ENCODE data around the gene ELOVL2. TPM values are rescaled to one million over a fixed set of nuclear protein-coding genes. Genes with fewer than 3 reads are reported as not detected.

The ELOVL2 gene
- total and polyA plus RNA-seq, 7 donors = 0.34 to 0.93 (median 0.57) TPM

DNA sequence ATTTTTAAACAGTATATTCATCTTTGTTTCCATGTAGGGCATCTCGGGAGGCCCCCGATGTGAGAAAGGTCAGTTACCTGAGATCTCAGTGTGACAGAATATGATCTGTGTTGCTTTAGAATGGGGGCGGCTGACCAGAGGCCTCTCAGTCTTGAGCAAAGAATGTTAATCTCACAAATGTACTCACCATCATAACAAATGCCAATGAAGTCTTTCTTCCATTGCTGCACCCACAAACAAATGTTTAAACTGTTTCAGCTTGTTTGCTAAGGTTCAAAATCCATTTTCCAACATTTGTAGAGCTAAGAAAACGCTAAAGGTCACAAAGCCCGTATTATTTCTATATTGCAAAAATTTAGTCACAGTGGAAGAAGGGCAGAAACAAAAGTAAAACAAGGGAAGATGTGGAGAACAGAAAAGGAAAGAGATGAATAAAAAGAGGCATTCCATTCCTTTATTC, 31.8 kb downstream of the ELOVL2 start:
- no peak overlapping the region for H3K27ac ChIP-seq

GRCh38 chr6:11011787-11012234, 32.3 kb downstream of the ELOVL2 start:
- no peak for ATAC-seq
- no peak for DNase-seq
- TF ChIP-seq, protein P1, sequence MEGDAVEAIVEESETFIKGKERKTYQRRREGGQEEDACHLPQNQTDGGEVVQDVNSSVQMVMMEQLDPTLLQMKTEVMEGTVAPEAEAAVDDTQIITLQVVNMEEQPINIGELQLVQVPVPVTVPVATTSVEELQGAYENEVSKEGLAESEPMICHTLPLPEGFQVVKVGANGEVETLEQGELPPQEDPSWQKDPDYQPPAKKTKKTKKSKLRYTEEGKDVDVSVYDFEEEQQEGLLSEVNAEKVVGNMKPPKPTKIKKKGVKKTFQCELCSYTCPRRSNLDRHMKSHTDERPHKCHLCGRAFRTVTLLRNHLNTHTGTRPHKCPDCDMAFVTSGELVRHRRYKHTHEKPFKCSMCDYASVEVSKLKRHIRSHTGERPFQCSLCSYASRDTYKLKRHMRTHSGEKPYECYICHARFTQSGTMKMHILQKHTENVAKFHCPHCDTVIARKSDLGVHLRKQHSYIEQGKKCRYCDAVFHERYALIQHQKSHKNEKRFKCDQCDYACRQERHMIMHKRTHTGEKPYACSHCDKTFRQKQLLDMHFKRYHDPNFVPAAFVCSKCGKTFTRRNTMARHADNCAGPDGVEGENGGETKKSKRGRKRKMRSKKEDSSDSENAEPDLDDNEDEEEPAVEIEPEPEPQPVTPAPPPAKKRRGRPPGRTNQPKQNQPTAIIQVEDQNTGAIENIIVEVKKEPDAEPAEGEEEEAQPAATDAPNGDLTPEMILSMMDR (IDR thresholded peaks at IDR 0.05) = no peak
- WGBS, 3 donors = 33 to 40% (median 39%) methylated on average over 8 of the region's 8 CpGs
- Histone ChIP-seq H3K4me3 (no peak overlapping the region), H3K27ac (no peak overlapping the region), H3K4me1 (no peaks in the 10 kb centered on the region), H3K36me3 (ENCODE audit: insufficient read depth in 1 of 2, low read depth in 1 of 2) (peaks cover 0 to 2% of the 10 kb centered on the region in 2 donors), H3K27me3 (ENCODE audit: insufficient read depth in 3 of 3, low read length in 2 of 3) (peaks cover 3 to 20% (median 3%) of the 10 kb centered on the region in 3 donors), H3K9me3 (no peaks in the 10 kb centered on the region)
- intact Hi-C loops (cut with DNase I) = no loop called here

More for the DNA sequence above, 31.8 kb downstream of the ELOVL2 start:
- Histone ChIP-seq H3K9me3 (no peaks in the 10 kb centered on the region), H3K36me3 (ENCODE audit: insufficient read depth in 1 of 2, low read depth in 1 of 2) (peaks cover 0 to 2% of the 10 kb centered on the region in 2 donors), H3K27me3 (ENCODE audit: insufficient read depth in 3 of 3, low read length in 2 of 3) (peaks cover 3 to 20% (median 3%) of the 10 kb centered on the region in 3 donors), H3K4me3 (no peak overlapping the region), H3K4me1 (no peaks in the 10 kb centered on the region)
- WGBS, 3 donors = 49 to 56% (median 52%) methylated on average over 5 of the region's 5 CpGs
- TF ChIP-seq, protein P1 (IDR thresholded peaks at IDR 0.05) = no peak
- intact Hi-C loops (cut with DNase I) = no loop called here
- ATAC-seq (no peak), DNase-seq (no peak)

- TF ChIP-seq, protein P1 (IDR thresholded peaks at IDR 0.05) = no peak
- WGBS, 3 donors = 48 to 53% (median 52%) methylated on average over 6 of the region's 6 CpGs
- DNase-seq (no peak), ATAC-seq (no peak)
- Histone ChIP-seq H3K4me3 (no peak overlapping the region), H3K9me3 (no peaks in the 10 kb centered on the region), H3K27me3 (ENCODE audit: insufficient read depth in 3 of 3, low read length in 2 of 3) (peaks cover 0 to 20% (median 3%) of the 10 kb centered on the region in 3 donors), H3K36me3 (ENCODE audit: insufficient read depth in 1 of 2, low read depth in 1 of 2) (no peaks in the 10 kb centered on the region), H3K4me1 (no peaks in the 10 kb centered on the region), H3K27ac (no peak overlapping the region)
- intact Hi-C loops (cut with DNase I) = no loop called here
Measured at GRCh38 chr6:11009353-11009752, 34.8 kb downstream of the ELOVL2 start.

DNA sequence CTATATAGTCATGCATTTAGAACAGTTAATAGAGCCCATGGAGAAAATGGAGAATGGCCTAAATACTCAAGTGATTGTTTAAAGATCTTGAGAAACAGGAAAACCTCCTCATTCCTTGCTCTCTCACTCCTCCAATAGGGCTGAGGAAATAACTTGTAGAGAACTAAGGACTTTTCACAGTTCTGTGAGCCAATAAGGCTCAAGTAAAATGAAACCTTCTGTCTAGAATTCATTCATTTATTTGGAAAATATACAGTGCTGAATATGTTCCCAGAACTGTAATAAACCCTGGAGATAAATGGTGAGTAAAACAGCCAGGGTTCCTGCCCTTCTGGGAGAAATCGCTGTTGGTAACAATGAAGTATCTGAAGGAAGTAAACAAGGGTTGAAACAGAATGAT, 35.3 kb downstream of the ELOVL2 start:
- H3K4me3 ChIP-seq = no peak overlapping the region
- WGBS, 3 donors = 76 to 79% (median 78%) methylated on average over 1 of the region's 1 CpG
- H3K36me3 ChIP-seq (ENCODE audit: insufficient read depth in 1 of 2, low read depth in 1 of 2) = no peaks in the 10 kb centered on the region
- intact Hi-C loops (cut with DNase I) = no loop called here
- H3K27ac ChIP-seq = no peak overlapping the region
- ATAC-seq = no peak
- no peaks in the 10 kb centered on the region for H3K4me1 ChIP-seq
- TF ChIP-seq, protein P1 (IDR thresholded peaks at IDR 0.05) = no peak
- peaks cover 0 to 20% (median 3%) of the 10 kb centered on the region in 3 donors for H3K27me3 ChIP-seq (ENCODE audit: insufficient read depth in 3 of 3, low read length in 2 of 3)
- no peaks in the 10 kb centered on the region for H3K9me3 ChIP-seq
- DNase-seq = no peak

Data from psoas muscle (tissue), 8 donors.